ENCODE data around the gene GPR25. TPM values are rescaled to one million over a fixed set of nuclear protein-coding genes. Genes with fewer than 3 reads are reported as not detected.

GPR25 gene
- total and polyA plus RNA-seq, 2 of the 4 experiments (the other 2 are of a cell fraction) = not detected

GRCh38 chr1:200880212-200880611 is 7.4 kb downstream of the GPR25 start:
- Histone ChIP-seq H4K8ac (ENCODE audit: low read depth in 2 of 2, low read length in 2 of 2) (no peak overlapping the region), H3K9me3 (ENCODE audit: control insufficient read depth, insufficient read depth, low read length) (no peaks in the 10 kb centered on the region), H2AK9ac (replicated peaks; ENCODE audit: low read depth, low read length, poor library complexity) (no peak overlapping the region), H2BK120ac (ENCODE audit: low read depth, low read length) (no peak overlapping the region), H2BK15ac (ENCODE audit: low read depth, low read length) (no peak overlapping the region), H4K20me1 (ENCODE audit: insufficient read depth, low read length) (no peaks in the 10 kb centered on the region), H3K14ac (replicated peaks; ENCODE audit: low read depth, low read length) (no peak overlapping the region), H3K27ac (ENCODE audit: insufficient read depth, low read length) (no peak overlapping the region), H3K9me1 (ENCODE audit: insufficient read depth, low read length) (no peaks in the 10 kb centered on the region; the same call in 1 of the 2 replicates), H2AK5ac (ENCODE audit: low read depth, low read length) (no peak overlapping the region), H2BK20ac (ENCODE audit: low read depth, low read length) (no peak overlapping the region), H3K18ac (ENCODE audit: low read depth, low read length) (no peak overlapping the region), H3K56ac (ENCODE audit: extremely low read depth, insufficient read depth, low read length) (no peak overlapping the region), H3K9ac (ENCODE audit: low read depth, low read length) (no peak overlapping the region), H3K23ac (ENCODE audit: low read depth, low read length) (no peak overlapping the region), H3K4me1 (ENCODE audit: control insufficient read depth, insufficient read depth, low read length) (no peaks in the 10 kb centered on the region), H4K5ac (ENCODE audit: low read depth, low read length) (no peak overlapping the region), H3K4ac (ENCODE audit: low read depth, low read length) (no peak overlapping the region), H4K91ac (ENCODE audit: insufficient read depth, low read depth, low read length) (no peak overlapping the region), H3K27me3 (ENCODE audit: control insufficient read depth, insufficient read depth, low read length) (peaks cover 54% of the 10 kb centered on the region), H3K4me3 (ENCODE audit: insufficient read depth, low read depth, low read length) (no peak overlapping the region), H3K4me2 (ENCODE audit: low read depth, low read length) (no peak overlapping the region), H3K36me3 (ENCODE audit: control insufficient read depth, insufficient read depth, low read length) (no peaks in the 10 kb centered on the region), H2BK5ac (ENCODE audit: low read depth, low read length, poor library complexity, severe bottlenecking) (no peak overlapping the region), H2AFZ (replicated peaks; ENCODE audit: low read length, poor library complexity) (no peak overlapping the region), H3K79me1 (ENCODE audit: low read depth in 1 of 2, low read length in 2 of 2) (no peaks in the 10 kb centered on the region)
- no peak for DNase-seq
- intact Hi-C loops (cut with micrococcal nuclease) (loop anchor here (10.0 kb wide), 1 partner anchor 145 kb away; the partner anchor contains the start of gene KIF21B), in situ Hi-C loops (cut with MboI; ENCODE audit: low sequenced_read_pairs) (no loop called here), dilution Hi-C loops (cut with HindIII; ENCODE audit: low sequenced_read_pairs, unreplicated experiment) (no loop called here)
- CTCF ChIA-PET = no interaction called here
- POLR2A ChIA-PET (ENCODE audit: unreplicated experiment) = no interaction called here
- no TSS peak for BruUV-seq (replicated peaks)
- no peak for ATAC-seq (ENCODE audit: low read depth)
- no peak for TF ChIP-seq POLR2A (IDR thresholded peaks at IDR 0.05; ENCODE audit: low read depth, low read length)
- TF ChIP-seq BHLHE40 (IDR thresholded peaks at IDR 0.05; ENCODE audit: low read depth, low read length) = no peak
- TF ChIP-seq NFE2L2 (IDR thresholded peaks at IDR 0.05; ENCODE audit: low read depth, low read length) = no peak
- TF ChIP-seq RCOR1 (IDR thresholded peaks at IDR 0.05; ENCODE audit: insufficient replicate concordance, low read length) = no peak
- no peak for TF ChIP-seq MAZ (IDR thresholded peaks at IDR 0.05; ENCODE audit: borderline replicate concordance, low read depth, low read length)
- no peak for TF ChIP-seq CHD1 (IDR thresholded peaks at IDR 0.05; ENCODE audit: low read depth, low read length)
- TF ChIP-seq SMC3 (IDR thresholded peaks at IDR 0.05; ENCODE audit: low read depth, low read length) = no peak
- no peak for TF ChIP-seq USF2 (IDR thresholded peaks at IDR 0.05; ENCODE audit: low read depth, low read length)
- TF ChIP-seq MXI1 (IDR thresholded peaks at IDR 0.05; ENCODE audit: borderline replicate concordance, low read depth, low read length) = no peak
- WGBS, 2 experiments (ENCODE audit: extremely low coverage in 2 of 2, insufficient read length in 1 of 2) = 63% methylated on average over 2 of the region's 3 CpGs; no CpG with 5 or more reads in 1 of the 2 experiments

All from IMR-90 (cell line).